Natural killer cell (primary cell): ENCODE results near the gene CTNNA3. TPM values are rescaled to one million over a fixed set of nuclear protein-coding genes. Genes with fewer than 3 reads are reported as not detected.

Experiments
- ATAC-seq, 3 donors: fragments of 150-1000 bp in 2 of 3; fragments of 200-7000 bp in 1 of 3; cut with Tn5 transposase; 1 replicate in 1 of 3; 2 replicates in 2 of 3; pipeline ENCODE4 v1.10.0; 2021; ENCODE audit warnings: mild to moderate bottlenecking in 2 of 3, moderate library complexity in 2 of 3
- DNase-seq, 2 donors: peaks; one replicate each; pipeline versions ENCODE4 v3.0.0 to v3.0.0-alpha.2; 2013 to 2021; ENCODE audit warnings: mixed read lengths in 1 of 2
- H3K27ac ChIP-seq: one replicate; pipeline ENCODE4 v1.5.1; 2013; ENCODE audit warnings: mild to moderate bottlenecking, low read length
- H3K27me3 ChIP-seq: one replicate; pipeline ENCODE4 v1.6.1; 2013; ENCODE audit warnings: low read length; ENCODE audit not compliant: control insufficient read depth, insufficient read depth
- H3K36me3 ChIP-seq: one replicate; pipeline ENCODE4 v1.6.1; 2013; ENCODE audit warnings: low read length; ENCODE audit not compliant: control insufficient read depth, insufficient read depth
- H3K4me1 ChIP-seq: one replicate; pipeline ENCODE4 v1.6.1; 2013; ENCODE audit warnings: low read length; ENCODE audit not compliant: control insufficient read depth, insufficient read depth
- H3K4me3 ChIP-seq: one replicate; pipeline ENCODE4 v1.5.1; 2013; ENCODE audit warnings: low read length
- H3K9me3 ChIP-seq: one replicate; pipeline ENCODE4 v1.6.1; 2013; ENCODE audit warnings: low read length; ENCODE audit not compliant: control insufficient read depth, insufficient read depth
- H3K27ac Mint-ChIP-seq, 2 donors: one replicate each; pipeline ENCODE4 v1.8.0; 2022; ENCODE audit warnings: mild to moderate bottlenecking in 2 of 2, mixed read lengths in 2 of 2, moderate library complexity in 1 of 2
- H3K27me3 Mint-ChIP-seq, 2 donors: one replicate each; pipeline ENCODE4 v1.8.0; 2022; ENCODE audit warnings: low read depth in 2 of 2, mixed read lengths in 2 of 2
- H3K36me3 Mint-ChIP-seq: one replicate; pipeline ENCODE4 v1.8.0; 2022; ENCODE audit warnings: mixed read lengths
- H3K4me1 Mint-ChIP-seq, 2 donors: one replicate each; pipeline ENCODE4 v1.8.0; 2022; ENCODE audit warnings: mixed read lengths in 2 of 2
- H3K4me3 Mint-ChIP-seq: one replicate; pipeline ENCODE4 v1.8.0; 2022; ENCODE audit warnings: mild to moderate bottlenecking, moderate library complexity, mixed read lengths
- H3K9me3 Mint-ChIP-seq, 2 donors: one replicate each; pipeline ENCODE4 v1.8.0; 2022; ENCODE audit warnings: mixed read lengths in 2 of 2
- CTCF ChIP-seq: fragments of 200-600 bp; IDR thresholded peaks from one replicate; pipeline ENCODE4 v1.8.0; 2022; ENCODE audit warnings: antibody characterized with exemption
- WGBS: methylation state at CpG from one replicate; pipeline ENCODE4 v1.1.7; 2013; ENCODE audit warnings: missing lambda C conversion rate; ENCODE audit not compliant: insufficient coverage; 5-methylcytosine and 5-hydroxymethylcytosine counted together
- intact Hi-C: fragments of 100-400 bp; cut with micrococcal nuclease; formaldehyde crosslinking; loops from one replicate; pipeline ENCODE4 v1.14.2; 2022
- total RNA-seq, 4 donors: library from RNA; stranded (reverse); fragments of 120-200 nt in 1 of 4; gene quantifications; one replicate each; pipeline versions ENCODE4 v1.2.3 to v1.2.4, GENCODE V29; 2013 to 2022

Gene CTNNA3
- total RNA-seq, 3 donors from 2014 or later (not counting 1 experiment from before 2014, with no cell fraction given) = not detected

DNA sequence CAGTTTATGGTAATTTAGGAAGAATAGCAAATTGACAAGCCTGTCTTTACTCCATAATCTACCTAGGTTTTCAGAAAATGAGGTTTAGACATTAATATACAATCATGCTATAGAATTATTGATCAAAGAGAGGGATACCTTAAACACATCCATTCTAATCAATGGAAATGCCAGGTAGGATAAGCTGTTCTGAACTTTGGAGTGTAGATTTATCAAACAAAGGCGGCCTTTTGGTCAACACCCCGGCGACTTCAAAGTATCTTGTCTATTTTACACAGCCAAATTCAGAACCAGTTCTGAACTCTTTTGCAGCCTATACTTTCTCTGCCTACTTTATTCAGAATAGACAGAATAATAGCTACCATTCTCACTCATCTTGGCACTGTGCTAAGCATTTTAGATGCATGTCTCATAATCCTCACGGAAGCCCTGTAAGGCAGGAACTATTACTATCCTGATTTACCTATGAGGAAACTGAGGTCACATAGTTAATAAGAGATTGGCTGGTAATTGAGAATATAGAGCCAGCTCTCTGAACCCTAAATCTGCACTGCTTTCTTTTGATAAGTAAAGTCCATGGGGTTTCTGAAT lies 1412.0 kb downstream of the CTNNA3 start:
- Mint-ChIP-seq H3K27me3 (no peaks in the 10 kb centered on the region), H3K4me3 (no peak overlapping the region), H3K36me3 (no peaks in the 10 kb centered on the region), H3K27ac (no peak overlapping the region), H3K9me3 (peaks cover 8% of the 10 kb centered on the region in 2 donors), H3K4me1 (no peaks in the 10 kb centered on the region)
- H3K4me3 ChIP-seq = no peak overlapping the region
- 74% methylated on average over 4 of the region's 4 CpGs for WGBS
- no peak overlapping the region for H3K27ac ChIP-seq
- intact Hi-C loops = no loop called here
- H3K4me1 ChIP-seq = no peaks in the 10 kb centered on the region
- no peaks in the 10 kb centered on the region for H3K9me3 ChIP-seq
- no peaks in the 10 kb centered on the region for H3K27me3 ChIP-seq
- ATAC-seq (no peak), DNase-seq (no peak)
- no peak for TF ChIP-seq CTCF
- no peaks in the 10 kb centered on the region for H3K36me3 ChIP-seq

DNA sequence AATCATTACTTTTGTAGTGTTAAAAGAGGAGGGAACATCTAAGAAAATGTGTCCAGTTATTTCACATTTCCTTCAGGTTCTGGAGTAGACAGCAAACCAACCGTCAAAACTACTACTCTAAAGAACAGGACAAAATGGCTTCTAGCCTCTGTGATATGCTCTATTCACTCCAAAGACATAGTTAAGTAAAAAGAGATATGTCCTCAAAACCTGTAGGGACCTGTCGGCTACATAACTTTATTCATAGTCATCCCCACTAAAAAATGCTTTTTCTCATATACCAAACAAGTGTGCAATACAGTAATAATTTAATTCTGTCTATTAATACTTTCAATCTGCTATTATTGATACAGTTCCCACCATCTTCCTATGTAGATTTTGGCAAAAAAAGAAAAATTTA lies 1412.9 kb downstream of the CTNNA3 start:
- H3K4me1 ChIP-seq = no peaks in the 10 kb centered on the region
- no peaks in the 10 kb centered on the region for H3K4me1 Mint-ChIP-seq
- WGBS = no CpG with 5 or more reads among the region's 2 CpGs
- TF ChIP-seq CTCF = no peak
- no peaks in the 10 kb centered on the region for H3K36me3 Mint-ChIP-seq
- no peak overlapping the region for H3K27ac ChIP-seq
- DNase-seq = no peak
- H3K4me3 ChIP-seq = no peak overlapping the region
- H3K27me3 Mint-ChIP-seq = no peaks in the 10 kb centered on the region
- H3K9me3 Mint-ChIP-seq = peaks cover 8% of the 10 kb centered on the region in 2 donors
- no peak overlapping the region for H3K27ac Mint-ChIP-seq
- H3K4me3 Mint-ChIP-seq = no peak overlapping the region
- ATAC-seq = no peak
- H3K9me3 ChIP-seq = no peaks in the 10 kb centered on the region
- intact Hi-C loops = no loop called here
- no peaks in the 10 kb centered on the region for H3K36me3 ChIP-seq
- H3K27me3 ChIP-seq = no peaks in the 10 kb centered on the region

DNA sequence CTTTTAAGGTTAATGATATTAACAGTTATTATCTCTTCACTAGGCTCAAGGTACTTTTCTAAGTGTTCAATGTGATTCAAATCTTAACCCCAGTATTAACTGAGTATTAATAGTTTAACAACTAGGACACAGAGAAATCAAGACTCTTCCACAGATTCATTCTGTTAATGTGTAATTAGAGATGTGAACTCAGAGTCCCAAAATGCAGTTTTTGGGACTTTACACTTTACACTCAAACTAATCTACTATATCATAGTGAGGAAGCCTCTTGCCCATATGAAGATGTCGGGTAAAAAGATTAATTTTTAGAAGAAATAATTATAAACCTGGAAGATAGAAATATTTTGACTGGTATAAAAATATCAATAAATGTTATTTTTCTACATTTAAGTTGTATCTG lies 1414.7 kb downstream of the CTNNA3 start:
- Mint-ChIP-seq H3K36me3 (no peaks in the 10 kb centered on the region), H3K27me3 (no peaks in the 10 kb centered on the region), H3K27ac (no peak overlapping the region), H3K4me1 (no peaks in the 10 kb centered on the region), H3K4me3 (no peak overlapping the region), H3K9me3 (peaks cover 10 to 11% of the 10 kb centered on the region in 2 donors)
- H3K4me3 ChIP-seq = no peak overlapping the region
- no peak for TF ChIP-seq CTCF
- DNase-seq (no peak), ATAC-seq (no peak)
- no peak overlapping the region for H3K27ac ChIP-seq
- no peaks in the 10 kb centered on the region for H3K9me3 ChIP-seq
- H3K27me3 ChIP-seq = no peaks in the 10 kb centered on the region
- no CpG with 5 or more reads among the region's 1 CpG for WGBS
- no peaks in the 10 kb centered on the region for H3K36me3 ChIP-seq
- H3K4me1 ChIP-seq = no peaks in the 10 kb centered on the region
- intact Hi-C loops = no loop called here

DNA sequence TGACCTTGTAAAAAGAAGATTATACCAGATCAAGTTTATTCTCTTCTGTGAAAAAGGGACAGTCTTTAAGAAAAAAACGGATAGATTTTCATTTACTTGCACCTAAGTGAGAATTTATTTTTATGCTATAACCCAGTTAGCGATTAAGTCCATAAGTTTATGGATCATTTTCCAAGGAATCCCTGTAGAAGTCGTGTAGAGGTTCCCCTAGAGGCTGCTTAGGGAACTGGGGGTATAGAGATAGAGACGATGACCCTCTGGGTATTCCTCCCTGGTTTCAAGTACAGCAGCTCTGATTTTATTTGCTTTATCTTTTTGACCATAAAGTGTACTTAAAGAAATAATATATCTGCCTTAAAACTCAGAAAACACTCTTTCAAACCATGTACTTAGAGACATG lies 1418.5 kb downstream of the CTNNA3 start:
- H3K4me1 Mint-ChIP-seq = no peaks in the 10 kb centered on the region
- no peak for DNase-seq
- Histone ChIP-seq H3K36me3 (no peaks in the 10 kb centered on the region), H3K9me3 (no peaks in the 10 kb centered on the region), H3K27ac (no peak overlapping the region), H3K27me3 (no peaks in the 10 kb centered on the region), H3K4me1 (no peaks in the 10 kb centered on the region), H3K4me3 (no peak overlapping the region)
- H3K36me3 Mint-ChIP-seq = no peaks in the 10 kb centered on the region
- intact Hi-C loops = no loop called here
- H3K27me3 Mint-ChIP-seq = no peaks in the 10 kb centered on the region
- no peak overlapping the region for H3K27ac Mint-ChIP-seq
- peaks cover 8 to 12% of the 10 kb centered on the region in 2 donors for H3K9me3 Mint-ChIP-seq
- no peak for ATAC-seq
- 76% methylated on average over 4 of the region's 4 CpGs for WGBS
- no peak overlapping the region for H3K4me3 Mint-ChIP-seq
- TF ChIP-seq CTCF = no peak
